A673 (cell line): ENCODE data around the gene TRAK1.

Source experiments
- EZH2 ChIP-seq: fragments of 200-600 bp; sonication (generic); IDR thresholded peaks from 2 replicates; pipeline ENCODE4 v1.6.1; 2017; ENCODE audit warnings: borderline replicate concordance, low read depth, mild to moderate bottlenecking, mixed read lengths, antibody characterized with exemption, low read length; ENCODE audit not compliant: poor library complexity, severe bottlenecking
- TF ChIP-seq, protein P1 (sequence below): fragments of 300-800, 200-600 bp; sonication (generic); conservative IDR thresholded peaks from 2 replicates; pipeline ENCODE4 v1.5.1; 2017; ENCODE audit warnings: low read depth, mild to moderate bottlenecking, antibody characterized with exemption, low read length, moderate library complexity, mixed read lengths

DNA sequence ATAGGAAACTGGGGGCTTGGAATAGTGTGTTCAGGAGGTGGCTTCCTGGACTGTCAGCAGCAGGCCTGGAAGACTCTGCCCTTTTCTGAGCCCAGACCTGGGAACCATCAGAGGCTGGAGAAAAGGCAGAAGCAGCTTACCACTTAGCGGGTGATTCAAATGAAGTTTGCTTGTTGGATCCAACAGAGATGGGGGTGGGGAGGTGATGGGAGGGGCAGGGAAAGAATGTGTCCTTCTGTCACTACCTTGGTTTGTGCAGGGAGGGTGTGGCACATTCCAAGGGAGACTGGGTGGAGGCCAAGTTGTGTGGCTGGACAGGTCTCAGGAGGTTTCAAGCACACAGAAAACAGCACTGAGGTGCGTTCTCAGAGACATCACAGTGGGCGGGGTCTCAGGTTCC lies 58.8 kb downstream of the TRAK1 start:
- TF ChIP-seq, protein P1, sequence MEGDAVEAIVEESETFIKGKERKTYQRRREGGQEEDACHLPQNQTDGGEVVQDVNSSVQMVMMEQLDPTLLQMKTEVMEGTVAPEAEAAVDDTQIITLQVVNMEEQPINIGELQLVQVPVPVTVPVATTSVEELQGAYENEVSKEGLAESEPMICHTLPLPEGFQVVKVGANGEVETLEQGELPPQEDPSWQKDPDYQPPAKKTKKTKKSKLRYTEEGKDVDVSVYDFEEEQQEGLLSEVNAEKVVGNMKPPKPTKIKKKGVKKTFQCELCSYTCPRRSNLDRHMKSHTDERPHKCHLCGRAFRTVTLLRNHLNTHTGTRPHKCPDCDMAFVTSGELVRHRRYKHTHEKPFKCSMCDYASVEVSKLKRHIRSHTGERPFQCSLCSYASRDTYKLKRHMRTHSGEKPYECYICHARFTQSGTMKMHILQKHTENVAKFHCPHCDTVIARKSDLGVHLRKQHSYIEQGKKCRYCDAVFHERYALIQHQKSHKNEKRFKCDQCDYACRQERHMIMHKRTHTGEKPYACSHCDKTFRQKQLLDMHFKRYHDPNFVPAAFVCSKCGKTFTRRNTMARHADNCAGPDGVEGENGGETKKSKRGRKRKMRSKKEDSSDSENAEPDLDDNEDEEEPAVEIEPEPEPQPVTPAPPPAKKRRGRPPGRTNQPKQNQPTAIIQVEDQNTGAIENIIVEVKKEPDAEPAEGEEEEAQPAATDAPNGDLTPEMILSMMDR = no peak
- no peak for TF ChIP-seq EZH2
